Loucy (cell line): ENCODE data around the gene ZNF365.
"Not testable (repeated sequence)": the region's sequence is repeated elsewhere in the genome, so short reads cannot be mapped to it uniquely, and the experiment has no call there.

Source experiments
- H2AFZ ChIP-seq: fragments of 200-600 bp; sonication (generic); 2 replicates; pipeline ENCODE4 v1.6.0; 2016; ENCODE audit warnings: antibody characterized with exemption, mild to moderate bottlenecking, low read length, moderate library complexity
- H3F3A ChIP-seq: fragments of 200-600 bp; 2 replicates; pipeline ENCODE4 v1.6.0; 2016; ENCODE audit warnings: antibody characterized with exemption, low read depth, mild to moderate bottlenecking
- H3K27me3 ChIP-seq: fragments of 200-600 bp; sonication (generic); 2 replicates; pipeline ENCODE4 v1.6.1; 2014; ENCODE audit warnings: low read length, mild to moderate bottlenecking; ENCODE audit not compliant: insufficient read depth, poor library complexity, severe bottlenecking
- H3K36me3 ChIP-seq: fragments of 200-600 bp; sonication (generic); 2 replicates; pipeline ENCODE4 v1.6.1; 2016; ENCODE audit warnings: low read length; ENCODE audit not compliant: insufficient read depth
- H3K4me1 ChIP-seq: fragments of 200-600 bp; sonication (generic); 2 replicates; pipeline ENCODE4 v1.5.1; 2014; ENCODE audit warnings: low read length, mild to moderate bottlenecking; ENCODE audit not compliant: insufficient read depth, poor library complexity, severe bottlenecking
- H3K4me2 ChIP-seq: fragments of 200-600 bp; sonication (generic); 2 replicates; pipeline ENCODE4 v1.6.0; 2014; ENCODE audit warnings: antibody characterized with exemption, low read length, low read depth, mild to moderate bottlenecking; ENCODE audit not compliant: poor library complexity, severe bottlenecking
- H3K4me3 ChIP-seq: fragments of 200-600 bp; sonication (generic); 2 replicates; pipeline ENCODE4 v1.5.1; 2014; ENCODE audit warnings: low read length, mild to moderate bottlenecking, mixed read lengths; ENCODE audit not compliant: poor library complexity, severe bottlenecking
- H3K79me2 ChIP-seq: fragments of 200-600 bp; sonication (generic); 2 replicates; pipeline ENCODE4 v1.6.1; 2014; ENCODE audit warnings: low read length; ENCODE audit not compliant: insufficient read depth
- H3K9ac ChIP-seq: fragments of 200-600 bp; sonication (generic); 2 replicates; pipeline ENCODE4 v1.6.0; 2014; ENCODE audit warnings: mild to moderate bottlenecking, low read depth, low read length, moderate library complexity; ENCODE audit not compliant: poor library complexity, severe bottlenecking
- H3K9me2 ChIP-seq: fragments of 200-600 bp; sonication (generic); replicated peaks from 2 replicates; pipeline ENCODE4 v1.6.1; 2016; ENCODE audit warnings: low read depth, low read length, mixed read lengths
- H3K9me3 ChIP-seq: fragments of 200-600 bp; sonication (generic); 2 replicates; pipeline ENCODE4 v1.6.1; 2014; ENCODE audit warnings: mild to moderate bottlenecking, antibody characterized with exemption, low read length, low read depth; ENCODE audit not compliant: insufficient read depth
- H4K20me1 ChIP-seq: fragments of 200-600 bp; sonication (generic); 2 replicates; pipeline ENCODE4 v1.6.0; 2014; ENCODE audit warnings: antibody characterized with exemption, low read length, mild to moderate bottlenecking; ENCODE audit not compliant: insufficient read depth, poor library complexity, severe bottlenecking
- CTCF ChIP-seq: fragments of 200-600 bp; sonication (generic); conservative IDR thresholded peaks from 2 replicates; pipeline ENCODE4 v1.5.1; 2014; ENCODE audit warnings: mild to moderate bottlenecking, antibody characterized with exemption, low read length
- EZH2phosphoT487 ChIP-seq: fragments of 200-600 bp; IDR thresholded peaks from 2 replicates; pipeline ENCODE4 v1.6.1; 2018; ENCODE audit warnings: antibody characterized with exemption, mild to moderate bottlenecking, moderate library complexity, borderline replicate concordance

Gene ZNF365

GRCh38 chr10:62354916-62355315 lies 19.3 kb upstream of the ZNF365 start:
- TF ChIP-seq EZH2phosphoT487: no peak
- no peak for TF ChIP-seq CTCF
- no peaks in the 10 kb centered on the region for H3F3A ChIP-seq
- H3K9me2 ChIP-seq: no peaks in the 10 kb centered on the region

GRCh38 chr10:62356447-62356846 lies 17.7 kb upstream of the ZNF365 start:
- Histone ChIP-seq H4K20me1 (no peaks in the 10 kb centered on the region), H3K4me2 (no peak overlapping the region), H3K4me3 (no peak overlapping the region), H3K27me3 (no peaks in the 10 kb centered on the region), H3K9me3 (no peaks in the 10 kb centered on the region), H3K4me1 (no peaks in the 10 kb centered on the region), H3K9me2 (no peaks in the 10 kb centered on the region), H3F3A (no peaks in the 10 kb centered on the region), H3K79me2 (no peaks in the 10 kb centered on the region), H3K9ac (no peak overlapping the region), H3K36me3 (no peaks in the 10 kb centered on the region), H2AFZ (no peak overlapping the region)
- TF ChIP-seq EZH2phosphoT487 (no peak), CTCF (no peak)

More at GRCh38 chr10:62354916-62355315, 19.3 kb upstream of the ZNF365 start:
- peaks cover 6% of the 10 kb centered on the region for H3K27me3 ChIP-seq
- no peak overlapping the region for H3K4me3 ChIP-seq
- H4K20me1 ChIP-seq: no peaks in the 10 kb centered on the region
- no peaks in the 10 kb centered on the region; the same call in 1 of the 2 replicates for H3K9me3 ChIP-seq
- no peak overlapping the region for H2AFZ ChIP-seq
- H3K4me2 ChIP-seq: no peak overlapping the region
- no peaks in the 10 kb centered on the region for H3K4me1 ChIP-seq
- H3K36me3 ChIP-seq: no peaks in the 10 kb centered on the region
- no peak overlapping the region for H3K9ac ChIP-seq
- H3K79me2 ChIP-seq: no peaks in the 10 kb centered on the region

DNA sequence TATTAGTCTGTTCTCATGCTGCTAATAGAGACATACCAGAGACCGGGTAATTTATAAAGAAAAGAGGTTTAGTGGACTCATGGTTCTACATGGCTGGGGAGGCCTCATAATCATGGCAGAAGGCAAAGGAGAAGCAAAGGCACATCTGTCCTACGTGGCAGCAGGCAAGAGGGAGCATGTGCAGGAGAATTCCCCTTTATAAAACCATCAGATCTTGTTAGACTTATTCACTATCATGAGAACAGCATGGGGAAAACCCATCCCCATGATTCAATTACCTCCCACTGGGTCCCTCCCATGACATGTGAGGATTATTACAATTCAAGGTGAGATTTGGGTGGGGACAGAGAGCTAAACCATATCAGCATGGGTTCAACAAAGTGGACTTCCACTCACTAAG lies 16.0 kb upstream of the ZNF365 start:
- H3K9ac ChIP-seq, H3F3A ChIP-seq, H3K79me2 ChIP-seq, H3K9me2 ChIP-seq, H3K36me3 ChIP-seq, H3K9me3 ChIP-seq, H3K4me1 ChIP-seq, H4K20me1 ChIP-seq, H3K4me3 ChIP-seq, H2AFZ ChIP-seq, H3K27me3 ChIP-seq, H3K4me2 ChIP-seq: not testable (repeated sequence)

DNA sequence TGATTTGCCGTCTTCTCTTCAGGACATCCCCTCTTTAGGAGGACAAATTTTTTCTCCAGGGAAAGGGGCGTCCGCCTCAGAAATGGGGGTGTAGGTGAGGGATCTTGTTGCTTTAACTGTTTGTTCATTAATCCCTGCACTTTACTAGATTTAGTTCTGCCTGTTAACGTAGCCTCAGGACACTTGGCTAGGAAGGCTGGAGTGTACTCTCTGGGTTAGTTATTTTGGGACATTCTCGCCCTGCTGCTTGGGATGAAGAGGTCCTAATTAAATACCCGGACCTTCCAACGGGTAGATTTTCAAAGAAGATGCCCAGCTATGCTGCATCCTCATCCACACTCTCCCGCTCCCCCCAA lies 552 bp upstream of the ZNF365 start:
- Histone ChIP-seq H3K9me3 (no peaks in the 10 kb centered on the region), H3K4me1 (peaks cover 15% of the 10 kb centered on the region), H3K9me2 (no peaks in the 10 kb centered on the region), H3K36me3 (no peaks in the 10 kb centered on the region), H3K27me3 (no peaks in the 10 kb centered on the region), H2AFZ (peak overlapping the region; percentile 87), H3K4me3 (peak overlapping the region; percentile 76), H3K79me2 (no peaks in the 10 kb centered on the region), H3K9ac (peak overlapping the region; percentile 53), H4K20me1 (no peaks in the 10 kb centered on the region), H3F3A (0 out of 2 replicates have a peak, but pooled peaks cover 2% of the 10 kb centered on the region), H3K4me2 (peak overlapping the region; percentile 81)
- TF ChIP-seq CTCF (no peak), EZH2phosphoT487 (no peak)
